Astrocyte (in vitro differentiated cells and primary cell): ENCODE data around the gene DTNB. TPM values are rescaled to one million over a fixed set of nuclear protein-coding genes. Genes with fewer than 3 reads are reported as not detected.

Experiments used
- DNase-seq: peaks from one replicate; pipeline ENCODE4 v3.0.0-alpha.2; 2010; ENCODE audit warnings: low read depth
- FAIRE-seq: peaks from 2 replicates; lab custom pipeline; 2011; peaks lifted over from hg19 to GRCh38; lab: Jason Lieb, UNC
- H2AFZ ChIP-seq: 2 replicates; pipeline ENCODE4 v1.6.0; 2012; ENCODE audit warnings: low read depth, low read length, inconsistent platforms
- H3K27ac ChIP-seq: 2 replicates; pipeline ENCODE4 v1.5.1; 2011; ENCODE audit warnings: low read depth, low read length, inconsistent platforms
- H3K27me3 ChIP-seq: 2 replicates; pipeline ENCODE4 v1.6.0; 2011; ENCODE audit warnings: low read length, inconsistent platforms; ENCODE audit not compliant: insufficient read depth
- H3K36me3 ChIP-seq: 2 replicates; pipeline ENCODE4 v1.5.1; 2011; ENCODE audit warnings: low read length, inconsistent platforms; ENCODE audit not compliant: insufficient read depth
- H3K4me1 ChIP-seq: 2 replicates; pipeline ENCODE4 v1.5.1; 2011; ENCODE audit warnings: low read length, inconsistent platforms; ENCODE audit not compliant: insufficient read depth
- H3K4me2 ChIP-seq: 2 replicates; pipeline ENCODE4 v1.6.0; 2012; ENCODE audit warnings: low read length, inconsistent platforms
- H3K4me3 ChIP-seq: 2 replicates; pipeline ENCODE4 v1.5.1; 2011; ENCODE audit warnings: low read depth, mild to moderate bottlenecking, low read length, inconsistent platforms; ENCODE audit not compliant: insufficient read depth
- H3K79me2 ChIP-seq: 2 replicates; pipeline ENCODE4 v1.6.0; 2012; ENCODE audit warnings: mild to moderate bottlenecking, low read length, inconsistent platforms; ENCODE audit not compliant: insufficient read depth
- H3K9ac ChIP-seq: 2 replicates; pipeline ENCODE4 v1.6.0; 2012; ENCODE audit warnings: mild to moderate bottlenecking, low read length, inconsistent platforms
- H3K9me3 ChIP-seq: 2 replicates; pipeline ENCODE4 v1.5.1; 2012; ENCODE audit warnings: low read depth, mild to moderate bottlenecking, low read length, inconsistent platforms; ENCODE audit not compliant: insufficient read depth
- H4K20me1 ChIP-seq: 2 replicates; pipeline ENCODE4 v1.6.0; 2012; ENCODE audit warnings: low read length, inconsistent platforms; ENCODE audit not compliant: insufficient read depth
- H3K27ac Mint-ChIP-seq: one replicate; pipeline ENCODE4 v1.8.0; 2021; ENCODE audit warnings: mild to moderate bottlenecking, mixed read lengths; ENCODE audit not compliant: unreplicated experiment
- H3K27me3 Mint-ChIP-seq: one replicate; pipeline ENCODE4 v1.8.0; 2021; ENCODE audit warnings: low read depth, mixed read lengths; ENCODE audit not compliant: unreplicated experiment
- H3K36me3 Mint-ChIP-seq: one replicate; pipeline ENCODE4 v1.8.0; 2021; ENCODE audit warnings: low read depth, mixed read lengths; ENCODE audit not compliant: unreplicated experiment
- H3K4me1 Mint-ChIP-seq: one replicate; pipeline ENCODE4 v1.8.0; 2021; ENCODE audit warnings: low read depth, mixed read lengths; ENCODE audit not compliant: unreplicated experiment
- H3K4me3 Mint-ChIP-seq: one replicate; pipeline ENCODE4 v1.8.0; 2021; ENCODE audit warnings: mild to moderate bottlenecking, moderate library complexity, mixed read lengths; ENCODE audit not compliant: unreplicated experiment
- H3K9me3 Mint-ChIP-seq: one replicate; pipeline ENCODE4 v1.8.0; 2021; ENCODE audit warnings: mild to moderate bottlenecking, mixed read lengths; ENCODE audit not compliant: unreplicated experiment
- CTCF ChIP-seq: IDR thresholded peaks from 2 replicates; pipeline ENCODE4 v1.5.1; 2011; ENCODE audit warnings: low read depth, mild to moderate bottlenecking, inconsistent platforms, low read length, moderate library complexity; ENCODE audit not compliant: insufficient read depth
- EZH2 ChIP-seq: IDR thresholded peaks from 2 replicates; pipeline ENCODE4 v1.6.1; 2012; ENCODE audit warnings: mild to moderate bottlenecking, low read length, inconsistent platforms; ENCODE audit not compliant: insufficient read depth
- total RNA-seq: library from RNA; stranded (reverse); gene quantifications from 2 replicates; pipeline ENCODE4 v1.2.1, GENCODE V29; 2021

Gene DTNB
- total RNA-seq, 1 donor from 2014 or later, result 5.1 TPM

GRCh38 chr2:25386971-25387875 lies 286.2 kb downstream of the DTNB start:
- no peak for TF ChIP-seq EZH2
- TF ChIP-seq CTCF, result no peak
- Histone ChIP-seq H3K27me3 (no peaks in the 10 kb centered on the region), H3K4me2 (no peak overlapping the region), H4K20me1 (no peaks in the 10 kb centered on the region), H3K79me2 (no peaks in the 10 kb centered on the region), H3K36me3 (no peaks in the 10 kb centered on the region), H3K27ac (no peak overlapping the region), H3K4me3 (no peak overlapping the region), H3K9me3 (no peaks in the 10 kb centered on the region), H3K4me1 (no peaks in the 10 kb centered on the region), H2AFZ (no peak overlapping the region), H3K9ac (no peak overlapping the region)
- no peak for FAIRE-seq
- Mint-ChIP-seq H3K9me3 (no peaks in the 10 kb centered on the region), H3K4me1 (no peaks in the 10 kb centered on the region), H3K27me3 (peaks cover 13% of the 10 kb centered on the region), H3K27ac (no peak overlapping the region), H3K36me3 (no peaks in the 10 kb centered on the region), H3K4me3 (no peak overlapping the region)
- DNase-seq, result no peak

- Histone ChIP-seq H3K4me1 (no peaks in the 10 kb centered on the region), H3K9ac (no peak overlapping the region), H3K27ac (no peak overlapping the region), H3K27me3 (no peaks in the 10 kb centered on the region), H3K9me3 (no peaks in the 10 kb centered on the region), H3K36me3 (no peaks in the 10 kb centered on the region), H2AFZ (no peak overlapping the region), H3K4me2 (no peak overlapping the region), H3K4me3 (no peak overlapping the region), H3K79me2 (no peaks in the 10 kb centered on the region), H4K20me1 (no peaks in the 10 kb centered on the region)
- H3K4me1 Mint-ChIP-seq, result no peaks in the 10 kb centered on the region
- no peak for TF ChIP-seq CTCF
- FAIRE-seq, result no peak
- H3K9me3 Mint-ChIP-seq, result no peaks in the 10 kb centered on the region
- no peak for DNase-seq
- H3K27me3 Mint-ChIP-seq, result peaks cover 15% of the 10 kb centered on the region
- no peaks in the 10 kb centered on the region for H3K36me3 Mint-ChIP-seq
- no peak overlapping the region for H3K4me3 Mint-ChIP-seq
- no peak overlapping the region for H3K27ac Mint-ChIP-seq
Measured at GRCh38 chr2:25385910-25386309, 287.5 kb downstream of the DTNB start.

GRCh38 chr2:25383806-25384205 lies 289.6 kb downstream of the DTNB start:
- Histone ChIP-seq H3K4me2 (no peak overlapping the region), H2AFZ (no peak overlapping the region), H3K9me3 (no peaks in the 10 kb centered on the region), H3K27me3 (no peaks in the 10 kb centered on the region), H3K36me3 (no peaks in the 10 kb centered on the region), H3K79me2 (no peaks in the 10 kb centered on the region), H3K9ac (no peak overlapping the region), H3K27ac (no peak overlapping the region), H3K4me3 (no peak overlapping the region), H4K20me1 (no peaks in the 10 kb centered on the region), H3K4me1 (peaks cover 4% of the 10 kb centered on the region)
- H3K36me3 Mint-ChIP-seq, result no peaks in the 10 kb centered on the region
- no peak overlapping the region for H3K4me3 Mint-ChIP-seq
- DNase-seq (no peak), FAIRE-seq (no peak)
- no peaks in the 10 kb centered on the region for H3K9me3 Mint-ChIP-seq
- no peaks in the 10 kb centered on the region for H3K4me1 Mint-ChIP-seq
- H3K27me3 Mint-ChIP-seq, result peaks cover 15% of the 10 kb centered on the region
- TF ChIP-seq CTCF, result no peak
- no peak for TF ChIP-seq EZH2
- H3K27ac Mint-ChIP-seq, result no peak overlapping the region
